NCI-H2196 (cell line): ENCODE data around the gene DNAJC16.
"Not testable (repeated sequence)": the region's sequence is repeated elsewhere in the genome, so short reads cannot be mapped to it uniquely, and the experiment has no call there.

Source experiments
- DNase-seq: peaks from one replicate; lab custom pipeline; 2025; ENCODE audit not compliant: unreplicated experiment; lab: John Stamatoyannopoulos, UW

Gene DNAJC16

GRCh38 chr1:15526490-15527339 is at the start of gene DNAJC16:
Gene DNAJC16, plus strand, starts transcription at chr1:15526848. Its CDS starts 2,258 bp downstream, at chr1:15529106.
- DNase-seq, result peak; percentile 100

- no peak for DNase-seq
These were observed 49.7 kb upstream of the DNAJC16 start for GRCh38 chr1:15476927-15477326.

GRCh38 chr1:15477646-15478212 is 48.9 kb upstream of the DNAJC16 start:
- no peak for DNase-seq

GRCh38 chr1:15479654-15480347 is 46.8 kb upstream of the DNAJC16 start:
- no peak for DNase-seq

- not testable (repeated sequence) for DNase-seq
These were observed 44.2 kb upstream of the DNAJC16 start for GRCh38 chr1:15482455-15482854.

- DNase-seq, result not testable (repeated sequence)
These were observed 43.6 kb upstream of the DNAJC16 start for GRCh38 chr1:15482983-15483543.

GRCh38 chr1:15483971-15484370 is 42.7 kb upstream of the DNAJC16 start:
- no peak for DNase-seq

GRCh38 chr1:15484443-15484842 is 42.2 kb upstream of the DNAJC16 start:
- DNase-seq, result not testable (repeated sequence)

GRCh38 chr1:15485636-15486035 is 41.0 kb upstream of the DNAJC16 start:
- no peak for DNase-seq

GRCh38 chr1:15486844-15487610 is 39.6 kb upstream of the DNAJC16 start:
- DNase-seq, result not testable (repeated sequence)

GRCh38 chr1:15488371-15488770 is 38.3 kb upstream of the DNAJC16 start:
- no peak for DNase-seq

- no peak for DNase-seq
These were observed 37.5 kb upstream of the DNAJC16 start for GRCh38 chr1:15489052-15489736.

GRCh38 chr1:15491010-15491409 is 35.6 kb upstream of the DNAJC16 start:
- not testable (repeated sequence) for DNase-seq

GRCh38 chr1:15492596-15492995 is 34.1 kb upstream of the DNAJC16 start:
- no peak for DNase-seq

GRCh38 chr1:15493869-15494390 is 32.7 kb upstream of the DNAJC16 start:
- DNase-seq, result no peak

- no peak for DNase-seq
These were observed 26.2 kb upstream of the DNAJC16 start for GRCh38 chr1:15500184-15501178.

GRCh38 chr1:15501208-15502032 is 25.2 kb upstream of the DNAJC16 start:
- peak; percentile 81 for DNase-seq

GRCh38 chr1:15504436-15504835 is 22.2 kb upstream of the DNAJC16 start:
- no peak for DNase-seq
